Fibroblast of lung (primary cell): Measurements from ENCODE around the gene IRF1. TPM values are rescaled to one million over a fixed set of nuclear protein-coding genes. Genes with fewer than 3 reads are reported as not detected.

Experiments
- DNase-seq, 2 donors: peaks; one replicate each; pipeline versions ENCODE4 v3.0.0 to v3.0.0-alpha.2; 2010; ENCODE audit warnings: low read depth in 2 of 2
- H2AFZ ChIP-seq: 2 replicates; pipeline ENCODE4 v1.5.1; 2012; ENCODE audit warnings: low read length, control low read depth, inconsistent platforms
- H3K27ac ChIP-seq: 2 replicates; pipeline ENCODE4 v1.5.1; 2011; ENCODE audit warnings: low read length, control low read depth; ENCODE audit not compliant: insufficient read depth
- H3K27me3 ChIP-seq: 2 replicates; pipeline ENCODE4 v1.5.1; 2011; ENCODE audit warnings: mild to moderate bottlenecking, low read length; ENCODE audit not compliant: control insufficient read depth, insufficient read depth
- H3K36me3 ChIP-seq: 2 replicates; pipeline ENCODE4 v1.5.1; 2011; ENCODE audit warnings: low read length; ENCODE audit not compliant: control insufficient read depth, insufficient read depth
- H3K4me1 ChIP-seq: 2 replicates; pipeline ENCODE4 v1.5.1; 2011; ENCODE audit warnings: low read length; ENCODE audit not compliant: control insufficient read depth, insufficient read depth; ENCODE audit errors: extremely low read depth
- H3K4me2 ChIP-seq: 2 replicates; pipeline ENCODE4 v1.5.1; 2011; ENCODE audit warnings: low read length, control low read depth; ENCODE audit not compliant: insufficient read depth; ENCODE audit errors: extremely low read depth
- H3K4me3 ChIP-seq, 4 experiments: fragments of 200-600 bp in 1 of 4; sonication (generic) in 1 of 4; replicated peaks in 1 of 4; 2 replicates each; pipeline ENCODE4 v1.5.1; 2011 to 2016; ENCODE audit warnings: low read length in 4 of 4, low read depth in 3 of 4, mild to moderate bottlenecking in 3 of 4, control low read depth in 2 of 4, inconsistent platforms in 1 of 4, mixed read lengths in 1 of 4; ENCODE audit not compliant: insufficient read depth in 1 of 4; ENCODE audit errors: control extremely low read depth in 1 of 4
- H3K79me2 ChIP-seq: 2 replicates; pipeline ENCODE4 v1.5.1; 2012; ENCODE audit warnings: mild to moderate bottlenecking, low read length, inconsistent platforms; ENCODE audit not compliant: control insufficient read depth, insufficient read depth
- H3K9ac ChIP-seq: 2 replicates; pipeline ENCODE4 v1.5.1; 2011; ENCODE audit warnings: mild to moderate bottlenecking, low read length, control low read depth; ENCODE audit not compliant: insufficient read depth
- H3K9me3 ChIP-seq: 2 replicates; pipeline ENCODE4 v1.5.1; 2012; ENCODE audit warnings: low read depth, low read length; ENCODE audit not compliant: control insufficient read depth, insufficient read depth
- H4K20me1 ChIP-seq: 2 replicates; pipeline ENCODE4 v1.5.1; 2011; ENCODE audit warnings: low read length; ENCODE audit not compliant: control insufficient read depth, insufficient read depth; ENCODE audit errors: extremely low read depth
- EZH2 ChIP-seq: IDR thresholded peaks from 2 replicates; pipeline ENCODE4 v1.5.1; 2012; ENCODE audit warnings: low read length, control low read depth, mild to moderate bottlenecking; ENCODE audit errors: missing control alignments
- polyA plus RNA-seq, 2 donors: library from polyadenylated mRNA; depleted of rRNA in 1 of 2; stranded (reverse) in 1 of 2; unstranded in 1 of 2; fragments of >200 nt; gene quantifications; 2 replicates each; pipeline ENCODE4 v1.2.1, GENCODE V29; 2011 to 2012; ENCODE audit warnings: missing spikeins in 1 of 2
- total RNA-seq: library from RNA; depleted of rRNA; stranded (reverse); fragments of >200 nt; gene quantifications from 2 replicates; pipeline ENCODE4 v1.2.1, GENCODE V29; 2014
- TF ChIP-seq, protein P1 (sequence below), 2 donors: IDR thresholded peaks in 1 of 2; conservative IDR thresholded peaks in 1 of 2; 1 replicate in 1 of 2; 2 replicates in 1 of 2; pipeline ENCODE4 v1.5.1; 2011 to 2012; ENCODE audit warnings: low read length in 2 of 2, control low read depth in 1 of 2, inconsistent platforms in 1 of 2, low read depth in 1 of 2, mild to moderate bottlenecking in 1 of 2

The IRF1 gene
- total and polyA plus RNA-seq, 2 donors (not counting 1 experiment from before 2014, with no cell fraction given), result 34.7 to 37.6 TPM

DNA sequence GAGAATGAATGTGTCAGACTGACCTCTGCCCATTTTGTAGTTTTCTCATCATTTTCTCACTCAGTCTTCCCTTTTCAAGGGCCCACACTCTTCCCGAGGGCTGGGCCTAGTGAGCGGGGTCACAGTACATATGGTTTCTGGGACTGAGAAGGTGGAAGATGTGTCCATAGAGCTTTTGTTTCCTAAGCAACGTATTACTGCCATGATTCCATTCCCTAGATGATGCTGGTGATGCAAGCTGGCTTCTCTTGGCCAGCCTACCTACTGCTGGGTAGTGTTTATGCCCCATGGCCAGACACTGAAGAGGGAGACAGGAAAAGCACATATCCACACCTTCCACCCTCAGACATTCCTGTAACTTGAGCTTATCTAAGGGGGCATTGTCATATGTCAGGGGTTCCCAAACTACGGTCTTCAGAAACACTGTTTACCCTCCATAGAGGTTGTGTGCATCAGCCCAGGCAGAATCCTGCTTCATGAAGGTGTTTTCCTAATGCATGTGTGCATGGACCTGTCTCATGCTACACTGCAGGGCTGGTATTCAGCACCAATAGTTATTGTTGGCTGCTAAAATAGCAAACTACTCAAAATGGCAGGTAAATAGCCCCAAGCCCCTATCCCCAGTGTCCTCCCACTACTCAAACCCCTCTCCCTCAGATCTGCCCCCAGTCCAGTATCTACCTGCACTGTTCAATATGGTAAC lies 9.5 kb downstream of the IRF1 start:
- Histone ChIP-seq H2AFZ (no peak overlapping the region), H3K27me3 (no peaks in the 10 kb centered on the region), H3K4me3 (no peak overlapping the region), H3K36me3 (peaks cover 22% of the 10 kb centered on the region), H3K4me1 (peaks cover 2% of the 10 kb centered on the region), H3K9ac (no peak overlapping the region), H3K4me2 (no peak overlapping the region), H3K9me3 (no peaks in the 10 kb centered on the region), H3K79me2 (peaks cover 3% of the 10 kb centered on the region), H4K20me1 (no peaks in the 10 kb centered on the region), H3K27ac (no peak overlapping the region)
- no peak for TF ChIP-seq EZH2
- TF ChIP-seq, protein P1, sequence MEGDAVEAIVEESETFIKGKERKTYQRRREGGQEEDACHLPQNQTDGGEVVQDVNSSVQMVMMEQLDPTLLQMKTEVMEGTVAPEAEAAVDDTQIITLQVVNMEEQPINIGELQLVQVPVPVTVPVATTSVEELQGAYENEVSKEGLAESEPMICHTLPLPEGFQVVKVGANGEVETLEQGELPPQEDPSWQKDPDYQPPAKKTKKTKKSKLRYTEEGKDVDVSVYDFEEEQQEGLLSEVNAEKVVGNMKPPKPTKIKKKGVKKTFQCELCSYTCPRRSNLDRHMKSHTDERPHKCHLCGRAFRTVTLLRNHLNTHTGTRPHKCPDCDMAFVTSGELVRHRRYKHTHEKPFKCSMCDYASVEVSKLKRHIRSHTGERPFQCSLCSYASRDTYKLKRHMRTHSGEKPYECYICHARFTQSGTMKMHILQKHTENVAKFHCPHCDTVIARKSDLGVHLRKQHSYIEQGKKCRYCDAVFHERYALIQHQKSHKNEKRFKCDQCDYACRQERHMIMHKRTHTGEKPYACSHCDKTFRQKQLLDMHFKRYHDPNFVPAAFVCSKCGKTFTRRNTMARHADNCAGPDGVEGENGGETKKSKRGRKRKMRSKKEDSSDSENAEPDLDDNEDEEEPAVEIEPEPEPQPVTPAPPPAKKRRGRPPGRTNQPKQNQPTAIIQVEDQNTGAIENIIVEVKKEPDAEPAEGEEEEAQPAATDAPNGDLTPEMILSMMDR (conservative IDR thresholded peaks at IDR 0.05 in 1 of 2, IDR thresholded peaks at IDR 0.05 in 1 of 2; ENCODE audit: low read depth in 1 of 2, low read length in 2 of 2), result no peak
- no peak for DNase-seq

DNA sequence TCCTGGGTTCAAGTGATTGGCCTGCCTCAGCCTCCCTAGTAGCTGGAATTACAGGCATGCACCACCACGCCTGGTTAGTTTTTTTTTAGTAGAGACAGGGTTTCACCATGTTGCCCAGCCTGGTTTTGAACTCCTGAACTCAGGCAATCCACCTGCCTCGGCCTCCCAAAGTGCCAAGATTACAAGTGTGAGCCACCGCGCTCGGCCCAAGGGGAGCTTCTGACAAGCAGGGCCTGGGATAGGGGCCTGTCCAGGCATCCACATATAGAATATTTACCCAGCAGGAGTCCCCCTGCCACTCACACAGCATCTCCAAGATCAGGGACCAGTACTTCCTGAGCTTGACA lies 10.1 kb downstream of the IRF1 start:
- Histone ChIP-seq H3K9ac (no peak overlapping the region), H3K27ac (no peak overlapping the region), H3K4me3 (no peak overlapping the region), H3K79me2 (peaks cover 3% of the 10 kb centered on the region), H2AFZ (no peak overlapping the region), H3K27me3 (no peaks in the 10 kb centered on the region), H3K4me1 (peaks cover 2% of the 10 kb centered on the region), H3K4me2 (no peak overlapping the region), H4K20me1 (no peaks in the 10 kb centered on the region), H3K36me3 (peaks cover 17% of the 10 kb centered on the region), H3K9me3 (no peaks in the 10 kb centered on the region)
- no peak for DNase-seq
- TF ChIP-seq, protein P1 (conservative IDR thresholded peaks at IDR 0.05 in 1 of 2, IDR thresholded peaks at IDR 0.05 in 1 of 2; ENCODE audit: low read depth in 1 of 2, low read length in 2 of 2), result no peak

DNA sequence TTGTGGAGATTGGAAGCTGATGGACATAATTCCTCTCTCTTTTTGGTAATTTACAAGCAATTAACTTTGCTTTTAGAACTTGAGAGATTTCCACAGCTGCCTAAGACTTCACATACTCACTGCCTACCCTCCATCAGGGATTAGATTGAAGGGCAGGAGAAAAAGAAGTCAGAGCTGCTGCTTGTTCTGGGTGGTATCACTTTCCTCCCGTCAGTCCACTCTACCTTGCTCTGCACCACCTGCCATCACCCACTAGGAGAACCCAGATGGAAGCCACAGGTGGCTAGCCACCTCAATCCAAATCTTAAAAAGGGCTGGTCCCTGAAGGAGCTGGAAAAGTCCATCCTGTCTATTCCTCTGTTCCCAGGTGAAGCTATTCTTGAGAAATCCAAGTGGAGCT lies 10.5 kb downstream of the IRF1 start:
- H3K9ac ChIP-seq, result no peak overlapping the region
- H3K36me3 ChIP-seq, result peaks cover 12% of the 10 kb centered on the region
- H3K27me3 ChIP-seq, result no peaks in the 10 kb centered on the region
- no peak overlapping the region for H3K27ac ChIP-seq
- H3K4me3 ChIP-seq, result no peak overlapping the region
- no peak for DNase-seq
- TF ChIP-seq, protein P1 (conservative IDR thresholded peaks at IDR 0.05 in 1 of 2, IDR thresholded peaks at IDR 0.05 in 1 of 2; ENCODE audit: low read depth in 1 of 2, low read length in 2 of 2), result peak in 1 of 2 donors; percentile 1
- TF ChIP-seq EZH2, result no peak
- peaks cover 6% of the 10 kb centered on the region for H3K4me1 ChIP-seq
- H3K9me3 ChIP-seq, result no peaks in the 10 kb centered on the region
- no peak overlapping the region for H3K4me2 ChIP-seq
- H2AFZ ChIP-seq, result no peak overlapping the region
- no peaks in the 10 kb centered on the region for H4K20me1 ChIP-seq
- no peaks in the 10 kb centered on the region for H3K79me2 ChIP-seq
